ENCODE data around the gene IL9. TPM values are rescaled to one million over a fixed set of nuclear protein-coding genes. Genes with fewer than 3 reads are reported as not detected.

The IL9 gene
- total RNA-seq, 1 donor from 2014 or later = not detected

GRCh38 chr5:135901633-135902032 is 6.0 kb upstream of the IL9 start:
- Histone ChIP-seq H3K4me3 (ENCODE audit: low read depth, low read length) (no peak overlapping the region), H3K36me3 (ENCODE audit: control insufficient read depth, insufficient read depth, low read length) (no peaks in the 10 kb centered on the region), H3K27me3 (ENCODE audit: control insufficient read depth, insufficient read depth, low read length) (no peaks in the 10 kb centered on the region)
- no peak for DNase-seq (ENCODE audit: low read depth)
- no peak for TF ChIP-seq CTCF (IDR thresholded peaks at IDR 0.05; ENCODE audit: insufficient read depth, low read length, poor library complexity, severe bottlenecking)

- H3K27me3 ChIP-seq (ENCODE audit: control insufficient read depth, insufficient read depth, low read length) = peaks cover 3% of the 10 kb centered on the region
- no peak overlapping the region for H3K4me3 ChIP-seq (ENCODE audit: low read depth, low read length)
- no peaks in the 10 kb centered on the region for H3K36me3 ChIP-seq (ENCODE audit: control insufficient read depth, insufficient read depth, low read length)
- no peak for DNase-seq (ENCODE audit: low read depth)
- no peak for TF ChIP-seq CTCF (IDR thresholded peaks at IDR 0.05; ENCODE audit: insufficient read depth, low read length, poor library complexity, severe bottlenecking)
Observed at GRCh38 chr5:135900276-135900675, 4.6 kb upstream of the IL9 start.

- peaks cover 6% of the 10 kb centered on the region for H3K27me3 ChIP-seq (ENCODE audit: control insufficient read depth, insufficient read depth, low read length)
Observed at GRCh38 chr5:135898651-135899050, 3.0 kb upstream of the IL9 start.

GRCh38 chr5:135894789-135895188 is 852 bp downstream of the IL9 start:
- Histone ChIP-seq H3K4me3 (ENCODE audit: low read depth, low read length) (no peak overlapping the region), H3K27me3 (ENCODE audit: control insufficient read depth, insufficient read depth, low read length) (peaks cover 6% of the 10 kb centered on the region), H3K36me3 (ENCODE audit: control insufficient read depth, insufficient read depth, low read length) (no peaks in the 10 kb centered on the region)
- no peak for TF ChIP-seq CTCF (IDR thresholded peaks at IDR 0.05; ENCODE audit: insufficient read depth, low read length, poor library complexity, severe bottlenecking)
- DNase-seq (ENCODE audit: low read depth) = no peak

More at GRCh38 chr5:135898651-135899050, 3.0 kb upstream of the IL9 start:
- Histone ChIP-seq H3K4me3 (ENCODE audit: low read depth, low read length) (no peak overlapping the region), H3K36me3 (ENCODE audit: control insufficient read depth, insufficient read depth, low read length) (no peaks in the 10 kb centered on the region)
- DNase-seq (ENCODE audit: low read depth) = no peak
- no peak for TF ChIP-seq CTCF (IDR thresholded peaks at IDR 0.05; ENCODE audit: insufficient read depth, low read length, poor library complexity, severe bottlenecking)

- H3K4me3 ChIP-seq (ENCODE audit: low read depth, low read length) = no peak overlapping the region
- no peaks in the 10 kb centered on the region for H3K36me3 ChIP-seq (ENCODE audit: control insufficient read depth, insufficient read depth, low read length)
- no peak for TF ChIP-seq CTCF (IDR thresholded peaks at IDR 0.05; ENCODE audit: insufficient read depth, low read length, poor library complexity, severe bottlenecking)
- peaks cover 6% of the 10 kb centered on the region for H3K27me3 ChIP-seq (ENCODE audit: control insufficient read depth, insufficient read depth, low read length)
- DNase-seq (ENCODE audit: low read depth) = no peak
Observed at GRCh38 chr5:135894276-135894675, 1.4 kb downstream of the IL9 start.

- H3K36me3 ChIP-seq (ENCODE audit: control insufficient read depth, insufficient read depth, low read length) = no peaks in the 10 kb centered on the region
- peak; percentile 5 for TF ChIP-seq CTCF (IDR thresholded peaks at IDR 0.05; ENCODE audit: insufficient read depth, low read length, poor library complexity, severe bottlenecking)
- H3K27me3 ChIP-seq (ENCODE audit: control insufficient read depth, insufficient read depth, low read length) = peaks cover 6% of the 10 kb centered on the region
- DNase-seq (ENCODE audit: low read depth) = no peak
- H3K4me3 ChIP-seq (ENCODE audit: low read depth, low read length) = no peak overlapping the region
Observed at GRCh38 chr5:135891791-135892190, 3.9 kb downstream of the IL9 start.
